ENCODE data around the gene CNOT11.
A peak's percentile ranks its signal among the peaks of the same experiment; 100 is the strongest.
"Not testable (repeated sequence)": the region's sequence is repeated elsewhere in the genome, so short reads cannot be mapped to it uniquely, and the experiment has no call there.

Gene CNOT11

DNA sequence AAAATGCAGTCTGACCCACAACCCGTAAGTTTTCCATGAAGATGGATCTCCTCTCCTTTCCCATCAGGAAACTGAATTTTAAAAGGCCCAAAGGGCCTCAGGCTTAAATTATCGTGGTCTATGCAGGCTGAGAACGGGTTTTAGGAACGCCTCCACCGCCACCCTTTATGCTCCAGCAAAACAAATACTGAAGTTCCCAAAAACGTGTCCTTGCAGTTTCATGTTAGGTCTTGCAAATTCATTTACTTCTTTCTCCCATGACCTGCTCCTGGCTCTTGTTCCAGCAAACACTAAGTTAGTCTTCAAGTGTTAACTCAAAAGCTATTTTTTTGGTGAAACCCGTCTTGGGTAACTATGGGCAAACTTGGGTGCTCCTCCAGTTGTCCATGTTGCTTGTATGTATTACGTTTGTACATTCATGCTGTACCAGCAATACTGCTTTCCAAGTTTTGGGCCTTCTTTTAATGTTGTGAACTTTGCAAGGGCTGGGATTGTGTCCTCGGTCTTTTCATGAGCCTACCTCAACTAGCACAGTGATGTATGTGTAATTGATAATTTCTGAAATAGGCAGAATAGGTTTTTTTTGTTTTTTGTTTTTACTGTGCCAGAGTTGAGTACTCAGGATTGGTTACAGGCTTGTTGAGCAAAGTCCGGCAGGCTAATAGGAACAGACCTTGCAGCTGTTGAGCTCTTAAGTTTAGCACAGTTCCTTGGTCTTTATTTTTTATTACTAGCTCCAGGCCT is 57.6 kb downstream of the CNOT11 start:
- H3K4me3 ChIP-seq (ENCODE audit: low read depth, low read length), result no peak overlapping the region
- no peaks in the 10 kb centered on the region for H3K4me1 ChIP-seq
- H3K79me2 ChIP-seq, result peaks cover 19% of the 10 kb centered on the region
- no peak overlapping the region for H3K4me2 ChIP-seq (ENCODE audit: low read length)
- H3K9ac ChIP-seq, result no peak overlapping the region
- no peak overlapping the region for H2AFZ ChIP-seq
- H3K27me3 ChIP-seq (ENCODE audit: control insufficient read depth, insufficient read depth, low read length), result no peaks in the 10 kb centered on the region
- H3K9me3 ChIP-seq (ENCODE audit: control insufficient read depth, low read length), result no peaks in the 10 kb centered on the region
- H3K36me3 ChIP-seq (ENCODE audit: control insufficient read depth, insufficient read depth, low read length), result no peaks in the 10 kb centered on the region
- TF ChIP-seq, protein P1, sequence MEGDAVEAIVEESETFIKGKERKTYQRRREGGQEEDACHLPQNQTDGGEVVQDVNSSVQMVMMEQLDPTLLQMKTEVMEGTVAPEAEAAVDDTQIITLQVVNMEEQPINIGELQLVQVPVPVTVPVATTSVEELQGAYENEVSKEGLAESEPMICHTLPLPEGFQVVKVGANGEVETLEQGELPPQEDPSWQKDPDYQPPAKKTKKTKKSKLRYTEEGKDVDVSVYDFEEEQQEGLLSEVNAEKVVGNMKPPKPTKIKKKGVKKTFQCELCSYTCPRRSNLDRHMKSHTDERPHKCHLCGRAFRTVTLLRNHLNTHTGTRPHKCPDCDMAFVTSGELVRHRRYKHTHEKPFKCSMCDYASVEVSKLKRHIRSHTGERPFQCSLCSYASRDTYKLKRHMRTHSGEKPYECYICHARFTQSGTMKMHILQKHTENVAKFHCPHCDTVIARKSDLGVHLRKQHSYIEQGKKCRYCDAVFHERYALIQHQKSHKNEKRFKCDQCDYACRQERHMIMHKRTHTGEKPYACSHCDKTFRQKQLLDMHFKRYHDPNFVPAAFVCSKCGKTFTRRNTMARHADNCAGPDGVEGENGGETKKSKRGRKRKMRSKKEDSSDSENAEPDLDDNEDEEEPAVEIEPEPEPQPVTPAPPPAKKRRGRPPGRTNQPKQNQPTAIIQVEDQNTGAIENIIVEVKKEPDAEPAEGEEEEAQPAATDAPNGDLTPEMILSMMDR (IDR thresholded peaks at IDR 0.05), result no peak
- H3K27ac ChIP-seq, result no peak overlapping the region

DNA sequence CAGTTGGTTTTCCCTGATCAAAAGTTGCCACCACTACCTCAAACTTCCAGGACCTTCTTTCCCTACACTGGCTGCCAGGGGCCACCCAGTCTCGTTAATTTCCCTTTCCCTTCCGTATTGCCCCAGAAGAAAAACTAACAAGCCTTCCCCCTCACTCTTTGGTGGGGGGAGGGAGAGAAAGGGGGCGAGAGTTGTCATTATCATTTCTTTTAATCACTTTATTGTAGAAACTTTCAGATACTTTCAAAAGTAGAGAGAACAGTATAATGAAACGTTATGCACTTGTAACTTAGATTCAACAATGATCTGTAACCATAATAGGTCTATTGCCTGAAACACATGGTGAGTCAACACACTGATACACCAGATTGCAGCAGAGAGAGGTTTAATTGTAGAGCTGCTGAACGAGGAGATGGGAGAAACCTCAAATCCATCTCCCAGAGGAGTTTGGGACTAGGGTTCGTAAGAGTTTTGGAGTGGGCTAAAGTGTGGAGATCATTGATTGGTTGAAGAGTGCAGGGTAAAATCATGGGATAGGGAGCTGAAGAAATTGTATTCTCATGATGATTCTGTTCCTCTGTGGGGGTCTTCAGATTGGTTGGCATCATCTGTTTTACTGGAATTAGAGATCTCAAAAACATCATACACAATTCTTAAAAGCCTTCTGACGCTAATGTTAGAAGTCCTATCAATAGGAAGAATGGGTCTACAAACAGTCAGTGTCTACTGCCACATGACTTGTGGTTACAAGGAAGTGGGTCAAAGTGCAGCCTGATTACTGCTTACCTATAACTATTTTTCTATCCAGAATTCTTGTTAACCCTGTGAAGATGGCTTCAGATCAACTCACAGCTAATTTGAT is 58.4 kb downstream of the CNOT11 start:
- Histone ChIP-seq H3K27me3 (ENCODE audit: control insufficient read depth, insufficient read depth, low read length) (no peaks in the 10 kb centered on the region), H3K27ac (no peak overlapping the region), H3K4me1 (no peaks in the 10 kb centered on the region), H3K4me3 (ENCODE audit: low read depth, low read length) (no peak overlapping the region), H3K79me2 (peaks cover 19% of the 10 kb centered on the region), H3K4me2 (ENCODE audit: low read length) (no peak overlapping the region), H3K9me3 (ENCODE audit: control insufficient read depth, low read length) (no peaks in the 10 kb centered on the region), H3K9ac (no peak overlapping the region), H3K36me3 (ENCODE audit: control insufficient read depth, insufficient read depth, low read length) (no peaks in the 10 kb centered on the region), H2AFZ (peak overlapping the region; percentile 17)
- TF ChIP-seq, protein P1 (IDR thresholded peaks at IDR 0.05), result no peak

DNA sequence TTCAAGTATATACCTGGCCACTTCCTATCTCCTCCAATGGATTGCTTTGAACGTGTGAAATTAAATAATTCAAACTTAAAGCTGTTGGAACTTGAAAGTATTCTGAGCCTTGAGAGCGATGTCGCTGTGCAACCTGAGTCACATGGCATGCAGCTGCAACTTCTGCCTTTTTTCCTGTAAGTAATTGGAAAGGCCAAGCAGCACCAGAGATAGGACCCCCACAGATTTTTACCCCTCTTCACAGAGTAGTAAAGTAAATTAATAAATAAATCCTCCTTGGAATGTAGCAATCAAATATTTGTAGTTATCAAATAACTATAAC is 59.0 kb downstream of the CNOT11 start:
- no peak overlapping the region for H3K9ac ChIP-seq
- H3K4me3 ChIP-seq (ENCODE audit: low read depth, low read length), result no peak overlapping the region
- no peaks in the 10 kb centered on the region for H3K36me3 ChIP-seq (ENCODE audit: control insufficient read depth, insufficient read depth, low read length)
- no peak overlapping the region for H2AFZ ChIP-seq
- no peaks in the 10 kb centered on the region for H3K4me1 ChIP-seq
- H3K27me3 ChIP-seq (ENCODE audit: control insufficient read depth, insufficient read depth, low read length), result no peaks in the 10 kb centered on the region
- H3K9me3 ChIP-seq (ENCODE audit: control insufficient read depth, low read length), result no peaks in the 10 kb centered on the region
- no peak overlapping the region for H3K4me2 ChIP-seq (ENCODE audit: low read length)
- H3K27ac ChIP-seq, result no peak overlapping the region
- TF ChIP-seq, protein P1 (IDR thresholded peaks at IDR 0.05), result no peak
- peaks cover 15% of the 10 kb centered on the region for H3K79me2 ChIP-seq

DNA sequence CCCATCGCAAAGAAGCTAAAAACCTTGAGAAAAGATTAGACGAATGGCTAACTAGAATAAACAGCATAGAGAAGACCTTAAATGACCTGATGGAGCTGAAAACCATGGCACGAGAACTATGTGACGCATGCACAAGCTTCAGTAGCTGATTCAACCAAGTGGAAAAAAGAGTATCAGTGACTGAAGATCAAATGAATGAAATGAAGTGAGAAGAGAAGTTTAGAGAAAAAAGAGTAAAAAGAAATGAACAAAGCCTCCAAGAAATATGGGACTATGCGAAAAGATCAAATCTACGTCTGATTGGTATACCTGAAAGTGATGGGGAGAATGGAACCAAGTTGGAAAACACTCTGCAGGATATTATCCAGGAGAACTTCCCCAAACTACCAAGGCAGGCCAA is 63.9 kb downstream of the CNOT11 start:
- not testable (repeated sequence) for H3K9ac ChIP-seq; H3K4me1 ChIP-seq; H2AFZ ChIP-seq; H3K36me3 ChIP-seq (ENCODE audit: control insufficient read depth, insufficient read depth, low read length); H3K79me2 ChIP-seq; H3K27me3 ChIP-seq (ENCODE audit: control insufficient read depth, insufficient read depth, low read length); H3K9me3 ChIP-seq (ENCODE audit: control insufficient read depth, low read length); H3K4me3 ChIP-seq (ENCODE audit: low read depth, low read length); H3K27ac ChIP-seq; H3K4me2 ChIP-seq (ENCODE audit: low read length)

Data from parathyroid adenoma (tissue), 2 donors.